ENCODE results near the gene EFL1.

DNA sequence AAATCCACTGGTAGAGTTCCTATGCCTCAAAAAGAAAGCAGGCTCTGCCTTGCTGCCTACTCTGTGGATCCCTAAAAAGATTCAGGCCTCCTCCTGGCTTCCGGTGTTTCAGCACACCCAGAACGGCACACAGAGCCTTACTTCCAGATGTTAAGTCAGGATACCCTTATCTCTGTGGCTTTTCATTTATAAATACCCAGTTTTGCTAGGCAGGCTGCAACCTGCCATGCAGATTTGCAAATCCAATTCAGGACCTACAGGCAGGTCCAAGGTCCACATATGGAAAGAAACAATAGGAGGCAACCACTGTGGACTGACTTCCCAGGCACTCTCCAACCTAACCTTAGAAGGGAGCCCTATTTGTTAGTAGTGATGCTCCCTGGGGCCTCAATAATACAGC is 30.7 kb downstream of the EFL1 start:
- TF ChIP-seq ZNF274 (IDR thresholded peaks at IDR 0.05; ENCODE audit: low read depth, low read length) (no peak), YY1 (IDR thresholded peaks at IDR 0.05; ENCODE audit: insufficient read depth, insufficient read length) (no peak), SUZ12 (IDR thresholded peaks at IDR 0.05; ENCODE audit: extremely low read depth, insufficient read depth, insufficient read length) (no peak)

Data from NT2/D1 (cell line).